Measurements from ENCODE around the gene DCPS.

DNA sequence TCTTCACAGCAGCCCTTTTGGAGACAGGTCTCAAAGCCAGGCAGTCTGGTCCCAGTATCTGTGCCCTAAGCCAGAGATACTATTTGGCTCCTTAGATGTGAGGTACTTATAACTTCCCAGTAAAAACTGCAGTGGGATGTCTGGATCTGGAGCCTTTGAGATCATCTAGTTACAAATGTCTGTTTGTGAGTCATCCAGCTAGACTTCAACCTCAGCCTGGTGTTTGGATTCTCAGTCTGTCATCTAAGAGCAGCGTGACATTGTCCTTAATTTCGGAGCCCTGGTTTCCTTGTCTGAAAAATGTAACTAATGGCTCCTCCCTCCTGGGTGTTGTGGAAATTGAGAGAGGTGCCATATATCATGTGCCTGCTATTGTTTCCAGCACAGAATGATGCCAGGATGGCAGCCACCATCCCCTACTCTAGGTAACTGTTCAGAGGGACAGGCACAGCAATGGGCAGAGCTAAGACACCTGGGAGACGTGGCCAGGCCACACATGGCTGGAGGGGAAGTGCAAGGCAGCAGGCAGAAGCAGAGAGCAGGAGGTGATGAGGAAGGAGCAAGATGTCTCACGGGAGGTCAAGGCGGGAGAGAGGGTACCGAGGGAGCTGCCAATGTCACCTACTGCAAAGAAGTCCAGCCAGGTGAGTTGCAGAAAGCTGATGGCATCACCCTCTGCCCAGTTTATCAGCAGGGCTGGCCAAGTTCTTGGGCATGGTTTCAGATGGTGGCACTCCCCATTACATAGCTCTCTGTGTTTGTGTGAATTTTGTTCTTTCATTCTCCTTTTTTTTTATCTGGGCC is 31.0 kb downstream of the DCPS start:
- TF ChIP-seq, protein P1, sequence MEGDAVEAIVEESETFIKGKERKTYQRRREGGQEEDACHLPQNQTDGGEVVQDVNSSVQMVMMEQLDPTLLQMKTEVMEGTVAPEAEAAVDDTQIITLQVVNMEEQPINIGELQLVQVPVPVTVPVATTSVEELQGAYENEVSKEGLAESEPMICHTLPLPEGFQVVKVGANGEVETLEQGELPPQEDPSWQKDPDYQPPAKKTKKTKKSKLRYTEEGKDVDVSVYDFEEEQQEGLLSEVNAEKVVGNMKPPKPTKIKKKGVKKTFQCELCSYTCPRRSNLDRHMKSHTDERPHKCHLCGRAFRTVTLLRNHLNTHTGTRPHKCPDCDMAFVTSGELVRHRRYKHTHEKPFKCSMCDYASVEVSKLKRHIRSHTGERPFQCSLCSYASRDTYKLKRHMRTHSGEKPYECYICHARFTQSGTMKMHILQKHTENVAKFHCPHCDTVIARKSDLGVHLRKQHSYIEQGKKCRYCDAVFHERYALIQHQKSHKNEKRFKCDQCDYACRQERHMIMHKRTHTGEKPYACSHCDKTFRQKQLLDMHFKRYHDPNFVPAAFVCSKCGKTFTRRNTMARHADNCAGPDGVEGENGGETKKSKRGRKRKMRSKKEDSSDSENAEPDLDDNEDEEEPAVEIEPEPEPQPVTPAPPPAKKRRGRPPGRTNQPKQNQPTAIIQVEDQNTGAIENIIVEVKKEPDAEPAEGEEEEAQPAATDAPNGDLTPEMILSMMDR (IDR thresholded peaks at IDR 0.05): no peak
- TF ChIP-seq, protein P2, sequence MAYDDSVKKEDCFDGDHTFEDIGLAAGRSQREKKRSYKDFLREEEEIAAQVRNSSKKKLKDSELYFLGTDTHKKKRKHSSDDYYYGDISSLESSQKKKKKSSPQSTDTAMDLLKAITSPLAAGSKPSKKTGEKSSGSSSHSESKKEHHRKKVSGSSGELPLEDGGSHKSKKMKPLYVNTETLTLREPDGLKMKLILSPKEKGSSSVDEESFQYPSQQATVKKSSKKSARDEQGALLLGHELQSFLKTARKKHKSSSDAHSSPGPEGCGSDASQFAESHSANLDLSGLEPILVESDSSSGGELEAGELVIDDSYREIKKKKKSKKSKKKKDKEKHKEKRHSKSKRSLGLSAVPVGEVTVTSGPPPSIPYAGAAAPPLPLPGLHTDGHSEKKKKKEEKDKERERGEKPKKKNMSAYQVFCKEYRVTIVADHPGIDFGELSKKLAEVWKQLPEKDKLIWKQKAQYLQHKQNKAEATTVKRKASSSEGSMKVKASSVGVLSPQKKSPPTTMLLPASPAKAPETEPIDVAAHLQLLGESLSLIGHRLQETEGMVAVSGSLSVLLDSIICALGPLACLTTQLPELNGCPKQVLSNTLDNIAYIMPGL (CRISPR knock-in tag; IDR thresholded peaks at IDR 0.05): no peak
- no peak for TF ChIP-seq ESRRA (CRISPR knock-in tag; IDR thresholded peaks at IDR 0.05; ENCODE audit: borderline replicate concordance)
- TF ChIP-seq, protein P3, sequence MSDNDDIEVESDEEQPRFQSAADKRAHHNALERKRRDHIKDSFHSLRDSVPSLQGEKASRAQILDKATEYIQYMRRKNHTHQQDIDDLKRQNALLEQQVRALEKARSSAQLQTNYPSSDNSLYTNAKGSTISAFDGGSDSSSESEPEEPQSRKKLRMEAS (CRISPR knock-in tag; IDR thresholded peaks at IDR 0.05): no peak
- TF ChIP-seq, protein P4, sequence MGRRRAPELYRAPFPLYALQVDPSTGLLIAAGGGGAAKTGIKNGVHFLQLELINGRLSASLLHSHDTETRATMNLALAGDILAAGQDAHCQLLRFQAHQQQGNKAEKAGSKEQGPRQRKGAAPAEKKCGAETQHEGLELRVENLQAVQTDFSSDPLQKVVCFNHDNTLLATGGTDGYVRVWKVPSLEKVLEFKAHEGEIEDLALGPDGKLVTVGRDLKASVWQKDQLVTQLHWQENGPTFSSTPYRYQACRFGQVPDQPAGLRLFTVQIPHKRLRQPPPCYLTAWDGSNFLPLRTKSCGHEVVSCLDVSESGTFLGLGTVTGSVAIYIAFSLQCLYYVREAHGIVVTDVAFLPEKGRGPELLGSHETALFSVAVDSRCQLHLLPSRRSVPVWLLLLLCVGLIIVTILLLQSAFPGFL (CRISPR knock-in tag; IDR thresholded peaks at IDR 0.05; ENCODE audit: borderline replicate concordance): no peak
